Body of pancreas (tissue), 4 donors: ENCODE data around the gene STX18.

Source experiments
- POLR2A ChIP-seq, 3 donors: fragments of 450-650 bp; IDR thresholded peaks; one replicate each; pipeline ENCODE4 v1.6.1; 2016; ENCODE audit warnings: antibody characterized with exemption in 3 of 3, mild to moderate bottlenecking in 2 of 3
- TF ChIP-seq, protein P1 (sequence below), 7 experiments: fragments of 450-650 bp in 4 of 7; fragments of 200-600 bp in 3 of 7; sonication (generic) in 3 of 7; IDR thresholded peaks; one replicate each; pipeline ENCODE4 v1.5.1; 2016 to 2019; ENCODE audit warnings: antibody characterized with exemption in 7 of 7

DNA sequence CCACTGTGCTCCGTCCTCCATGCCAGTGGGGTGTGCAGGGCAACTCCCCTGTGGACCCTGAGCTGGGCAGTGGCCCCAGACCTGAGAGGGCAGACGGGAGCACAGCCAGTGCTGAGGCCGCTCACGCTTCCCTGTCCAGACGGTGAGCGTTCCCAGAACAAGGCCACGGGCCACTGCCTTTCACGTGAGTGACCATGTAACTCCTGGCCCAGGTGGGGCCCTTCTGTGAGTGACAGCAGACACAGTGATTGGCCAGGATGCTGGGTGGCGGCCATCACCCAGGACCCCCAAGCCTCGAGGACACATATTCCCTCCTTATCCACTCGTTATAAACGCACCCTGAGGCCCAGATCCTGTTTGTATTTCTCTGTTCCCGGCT is 144.4 kb downstream of the STX18 start:
- TF ChIP-seq, protein P1, sequence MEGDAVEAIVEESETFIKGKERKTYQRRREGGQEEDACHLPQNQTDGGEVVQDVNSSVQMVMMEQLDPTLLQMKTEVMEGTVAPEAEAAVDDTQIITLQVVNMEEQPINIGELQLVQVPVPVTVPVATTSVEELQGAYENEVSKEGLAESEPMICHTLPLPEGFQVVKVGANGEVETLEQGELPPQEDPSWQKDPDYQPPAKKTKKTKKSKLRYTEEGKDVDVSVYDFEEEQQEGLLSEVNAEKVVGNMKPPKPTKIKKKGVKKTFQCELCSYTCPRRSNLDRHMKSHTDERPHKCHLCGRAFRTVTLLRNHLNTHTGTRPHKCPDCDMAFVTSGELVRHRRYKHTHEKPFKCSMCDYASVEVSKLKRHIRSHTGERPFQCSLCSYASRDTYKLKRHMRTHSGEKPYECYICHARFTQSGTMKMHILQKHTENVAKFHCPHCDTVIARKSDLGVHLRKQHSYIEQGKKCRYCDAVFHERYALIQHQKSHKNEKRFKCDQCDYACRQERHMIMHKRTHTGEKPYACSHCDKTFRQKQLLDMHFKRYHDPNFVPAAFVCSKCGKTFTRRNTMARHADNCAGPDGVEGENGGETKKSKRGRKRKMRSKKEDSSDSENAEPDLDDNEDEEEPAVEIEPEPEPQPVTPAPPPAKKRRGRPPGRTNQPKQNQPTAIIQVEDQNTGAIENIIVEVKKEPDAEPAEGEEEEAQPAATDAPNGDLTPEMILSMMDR (IDR thresholded peaks at IDR 0.05) = no peak
- TF ChIP-seq POLR2A (IDR thresholded peaks at IDR 0.05) = no peak
